A172 (cell line): ENCODE results near the gene LRIT2. TPM values are rescaled to one million over a fixed set of nuclear protein-coding genes. Genes with fewer than 3 reads are reported as not detected.

Experiments
- DNase-seq: peaks from one replicate; pipeline ENCODE4 v3.0.0-alpha.2; 2015; ENCODE audit warnings: low spot score
- total RNA-seq: library from RNA; depleted of rRNA; stranded (reverse); fragments of >200 nt; shearing (Covaris generic); gene quantifications from 2 replicates; pipeline ENCODE4 v1.2.3, GENCODE V29; 2014

The LRIT2 gene
- total RNA-seq, 1 experiment from 2014 or later = not detected

- no peak for DNase-seq
Observed at GRCh38 chr10:84241185-84241790, 15.9 kb upstream of the LRIT2 start, which contains the start of gene LRIT1. Gene LRIT1 (minus strand): TSS chr10:84241546. CDS start chr10:84241439, 107 bp downstream.

- no peak for DNase-seq
Observed at GRCh38 chr10:84238909-84239308, 13.6 kb upstream of the LRIT2 start.

- DNase-seq = no peak
Observed at GRCh38 chr10:84237199-84238051, 12.1 kb upstream of the LRIT2 start.

GRCh38 chr10:84236807-84237198 is 11.5 kb upstream of the LRIT2 start:
- DNase-seq = no peak

DNA sequence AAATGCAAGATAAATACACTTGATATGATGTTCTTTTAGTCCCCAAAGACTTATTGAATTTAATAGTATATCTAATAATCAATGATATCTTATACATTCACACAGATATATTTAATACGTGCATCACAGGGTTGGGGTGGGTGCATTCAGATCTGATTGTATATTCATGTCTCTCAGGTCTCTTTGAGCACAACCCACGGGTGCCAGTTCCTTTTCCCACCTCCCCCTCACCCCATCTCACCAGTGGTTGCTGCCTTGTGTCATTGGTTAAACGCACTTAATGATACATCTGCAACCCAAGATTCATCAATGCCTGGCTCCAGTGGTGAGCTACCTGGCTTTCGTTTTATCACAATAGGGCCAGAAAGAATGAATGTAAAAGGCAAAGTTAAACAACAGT is 9.8 kb upstream of the LRIT2 start:
- DNase-seq = no peak

- no peak for DNase-seq
Observed at GRCh38 chr10:84234479-84234878, 9.1 kb upstream of the LRIT2 start.

DNA sequence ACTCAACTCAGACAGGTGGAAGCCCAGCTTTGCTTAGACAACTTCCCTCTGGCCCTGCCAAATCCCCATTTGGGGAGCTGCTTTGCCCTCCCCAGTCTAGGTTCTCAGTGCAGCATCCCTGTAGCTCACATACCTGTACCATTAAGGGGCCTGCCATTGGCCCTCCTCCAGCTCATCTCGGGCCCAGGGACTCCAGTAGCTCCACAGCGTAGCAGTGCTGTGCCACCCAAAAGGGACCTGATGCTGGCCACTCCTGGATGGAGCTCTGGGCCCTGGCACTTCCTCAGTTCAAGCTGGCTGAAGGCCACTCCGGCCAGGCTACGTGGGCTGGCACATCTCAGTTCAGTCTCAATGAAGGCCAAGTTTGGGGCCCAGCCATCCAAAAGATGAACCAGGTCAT is 8.6 kb upstream of the LRIT2 start:
- DNase-seq = no peak

DNA sequence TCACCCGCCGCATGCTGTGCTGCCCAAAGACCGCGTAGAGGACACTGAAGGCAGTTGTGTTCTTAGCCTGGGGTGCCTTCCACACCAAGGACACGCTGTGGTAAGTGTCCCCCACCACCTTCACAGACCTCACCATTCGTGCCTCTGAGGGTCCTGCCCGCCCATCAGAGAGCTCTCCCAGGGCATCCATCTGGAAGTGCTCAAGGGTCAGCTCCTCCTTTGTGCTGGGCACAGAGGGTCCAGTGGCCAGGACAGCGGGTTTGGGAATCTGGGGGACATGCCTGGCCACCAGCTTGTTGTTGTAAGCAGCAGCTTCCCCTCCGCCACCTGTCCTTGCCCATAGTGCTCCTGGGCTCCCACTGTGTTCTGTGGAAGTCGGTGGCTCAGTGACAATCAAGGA is 7.0 kb upstream of the LRIT2 start:
- DNase-seq = no peak

GRCh38 chr10:84230359-84230758 is 5.0 kb upstream of the LRIT2 start:
- no peak for DNase-seq

GRCh38 chr10:84227810-84228209 is 2.5 kb upstream of the LRIT2 start:
- DNase-seq = no peak

DNA sequence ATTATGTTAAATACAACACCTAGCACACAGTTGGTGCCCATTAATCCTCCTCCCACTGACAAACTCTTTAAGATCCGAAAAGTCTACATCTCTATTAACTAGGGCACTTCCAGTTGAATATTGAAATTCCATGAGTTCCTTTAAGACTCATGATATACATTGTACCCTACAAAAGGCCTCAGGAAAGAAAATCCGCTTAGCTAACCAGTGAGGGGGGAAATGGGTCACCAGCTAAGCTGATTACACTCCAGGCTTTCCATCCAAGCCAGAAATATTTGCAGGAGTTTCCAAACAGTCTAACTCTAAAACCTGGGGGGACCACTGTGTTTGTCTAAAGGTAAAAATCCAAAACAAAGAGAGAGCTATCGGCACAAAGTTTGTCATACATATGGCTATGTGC is 1.3 kb upstream of the LRIT2 start:
- DNase-seq = no peak

GRCh38 chr10:84224411-84225028 is 824 bp downstream of the LRIT2 start:
- peak; percentile 13 for DNase-seq

DNA sequence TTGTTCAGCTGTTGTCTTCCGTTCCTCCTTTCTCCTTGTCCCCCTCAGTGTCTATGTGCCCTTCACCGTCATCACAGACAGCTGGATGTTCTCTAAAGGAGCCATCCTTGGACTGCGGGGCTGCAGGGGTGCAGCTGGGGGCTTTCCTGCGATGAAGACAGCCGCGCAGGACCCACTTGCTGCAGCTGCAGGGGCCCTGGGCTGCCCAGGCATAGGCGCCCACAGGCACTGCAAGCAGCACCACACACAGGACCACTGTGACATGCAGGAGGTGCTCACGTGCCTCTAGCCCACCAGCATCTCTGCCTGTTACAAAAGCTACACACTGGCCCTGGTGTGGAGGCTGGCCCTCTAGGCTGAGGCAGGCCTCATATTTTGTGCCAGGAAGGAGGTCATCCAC is 3.4 kb downstream of the LRIT2 start:
- no peak for DNase-seq

- DNase-seq = no peak
Observed at GRCh38 chr10:84217746-84218145, 7.6 kb downstream of the LRIT2 start.

GRCh38 chr10:84216834-84217233 is 8.5 kb downstream of the LRIT2 start:
- DNase-seq = no peak

GRCh38 chr10:84214612-84215235 is 10.6 kb downstream of the LRIT2 start:
- no peak for DNase-seq

DNA sequence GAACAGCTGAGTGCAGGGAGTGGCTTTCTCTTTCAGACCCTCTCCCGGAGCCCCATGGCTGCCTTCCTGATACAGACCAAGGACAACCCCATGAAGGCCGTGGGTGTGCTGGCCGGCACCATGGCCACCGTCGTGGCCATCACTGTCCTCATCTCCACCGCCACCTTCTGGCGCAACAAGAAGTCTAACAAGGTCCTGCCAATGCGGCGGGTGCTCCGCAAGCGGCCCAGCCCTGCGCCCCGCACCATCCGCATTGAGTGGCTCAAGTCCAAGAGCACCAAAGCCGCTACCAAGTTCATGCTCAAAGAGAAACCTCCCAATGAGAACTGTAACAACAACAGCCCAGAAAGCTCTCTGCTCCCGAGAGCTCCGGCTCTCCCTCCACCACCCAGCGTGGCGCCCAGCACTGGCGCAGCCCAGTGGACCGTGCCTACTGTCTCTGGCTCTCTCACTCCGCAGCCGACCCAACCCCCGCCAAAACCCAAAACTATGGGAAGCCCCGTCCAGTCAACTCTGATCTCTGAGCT is 11.2 kb downstream of the LRIT2 start:
- no peak for DNase-seq

GRCh38 chr10:84213076-84213475 is 12.3 kb downstream of the LRIT2 start:
- no peak for DNase-seq

DNA sequence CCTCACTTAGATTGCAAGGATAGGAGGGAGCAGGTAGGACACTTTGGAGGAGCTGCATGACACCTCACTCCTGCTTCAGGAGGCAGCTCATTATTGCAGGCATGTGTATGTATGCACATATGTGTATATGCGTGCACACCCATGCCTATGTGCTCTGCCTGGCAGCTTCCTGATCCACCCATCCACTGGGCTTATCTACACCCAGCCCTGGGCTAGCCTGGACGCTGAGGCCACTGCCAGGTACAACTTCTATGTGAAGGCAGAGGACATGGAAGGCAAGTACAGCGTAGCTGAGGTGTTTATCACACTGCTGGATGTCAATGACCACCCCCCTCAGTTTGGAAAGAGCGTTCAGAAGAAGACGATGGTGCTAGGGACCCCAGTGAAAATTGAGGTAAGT is 13.3 kb downstream of the LRIT2 start:
- no peak for DNase-seq

GRCh38 chr10:84211566-84211965 is 13.8 kb downstream of the LRIT2 start:
- DNase-seq = no peak

DNA sequence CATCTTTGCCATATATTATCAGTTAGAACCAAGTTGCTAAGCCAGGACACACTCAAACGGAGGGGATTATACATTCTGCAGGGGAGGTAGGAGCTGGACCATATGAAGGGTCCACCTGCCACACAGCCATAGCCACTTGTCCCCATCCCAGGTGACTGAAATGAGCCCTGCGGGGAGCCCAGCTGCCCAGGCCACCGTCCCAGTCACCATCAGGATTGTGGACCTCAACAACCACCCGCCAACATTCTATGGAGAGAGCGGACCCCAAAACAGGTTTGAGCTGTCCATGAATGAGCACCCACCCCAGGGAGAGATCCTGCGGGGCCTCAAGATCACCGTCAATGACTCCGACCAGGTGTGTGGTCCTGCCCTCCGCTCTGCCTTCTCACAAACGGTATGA is 17.3 kb downstream of the LRIT2 start:
- DNase-seq = no peak

GRCh38 chr10:84205853-84206525 is 19.4 kb downstream of the LRIT2 start:
- no peak for DNase-seq
